Testis (tissue), 2 donors: ENCODE data around the gene RACK1.

Experiments
- POLR2A ChIP-seq: fragments of 450-650 bp; IDR thresholded peaks from one replicate; pipeline ENCODE4 v1.6.1; 2017; ENCODE audit warnings: antibody characterized with exemption, mild to moderate bottlenecking, moderate library complexity
- TF ChIP-seq, protein P1 (sequence below), 3 experiments: fragments of 450-650 bp in 2 of 3; fragments of 200-600 bp in 1 of 3; sonication (generic) in 1 of 3; IDR thresholded peaks; one replicate each; pipeline ENCODE4 v1.5.1; 2016 to 2019; ENCODE audit warnings: antibody characterized with exemption in 3 of 3, mild to moderate bottlenecking in 2 of 3, moderate library complexity in 1 of 3

DNA sequence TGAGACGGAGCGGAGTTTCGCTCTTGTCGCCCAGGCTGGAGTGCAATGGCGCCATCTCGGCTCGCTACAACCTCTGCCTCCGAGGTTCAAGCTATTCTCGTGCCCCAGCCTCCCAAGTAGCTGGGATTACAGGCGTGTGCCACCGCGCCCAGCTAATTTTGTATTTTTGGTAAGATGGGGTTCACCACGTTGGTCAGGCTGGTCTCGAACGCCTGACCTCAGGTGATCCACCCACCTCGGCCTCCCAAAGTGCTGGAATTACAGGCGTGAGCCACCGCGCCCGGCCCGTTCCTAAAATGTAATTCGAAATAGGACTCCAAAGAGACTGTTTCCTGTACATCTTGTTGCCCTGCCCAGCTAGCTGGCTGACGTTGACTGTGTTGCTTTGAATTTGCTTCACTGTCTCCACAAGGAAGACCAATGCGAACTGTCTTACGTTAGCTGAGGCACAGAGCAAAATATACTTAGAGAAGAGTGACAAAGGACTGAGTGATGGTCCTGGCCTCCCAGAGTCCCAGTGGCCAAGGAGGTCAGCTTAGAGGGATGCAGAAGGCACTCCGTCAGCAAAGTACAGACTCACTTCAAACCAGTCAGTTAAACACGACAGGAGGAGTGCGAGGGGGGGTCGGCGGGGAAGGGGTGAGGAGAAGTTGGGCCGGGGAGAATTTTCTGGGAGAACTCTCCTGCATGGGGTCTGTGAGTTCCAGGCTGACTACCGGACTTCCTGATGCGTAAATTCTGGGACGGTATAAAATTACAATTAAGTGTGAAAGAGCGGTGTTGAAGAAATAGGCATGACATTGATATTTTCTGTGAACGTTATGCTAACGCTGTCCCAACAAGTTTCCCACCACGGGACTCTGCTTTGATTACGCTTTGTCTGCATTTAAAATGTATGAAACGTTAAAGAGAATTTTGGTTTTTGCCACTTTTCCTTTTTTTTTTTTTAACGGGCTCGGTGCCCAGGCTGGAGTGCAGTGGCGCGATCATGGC lies 27.4 kb downstream of the RACK1 start:
- TF ChIP-seq, protein P1, sequence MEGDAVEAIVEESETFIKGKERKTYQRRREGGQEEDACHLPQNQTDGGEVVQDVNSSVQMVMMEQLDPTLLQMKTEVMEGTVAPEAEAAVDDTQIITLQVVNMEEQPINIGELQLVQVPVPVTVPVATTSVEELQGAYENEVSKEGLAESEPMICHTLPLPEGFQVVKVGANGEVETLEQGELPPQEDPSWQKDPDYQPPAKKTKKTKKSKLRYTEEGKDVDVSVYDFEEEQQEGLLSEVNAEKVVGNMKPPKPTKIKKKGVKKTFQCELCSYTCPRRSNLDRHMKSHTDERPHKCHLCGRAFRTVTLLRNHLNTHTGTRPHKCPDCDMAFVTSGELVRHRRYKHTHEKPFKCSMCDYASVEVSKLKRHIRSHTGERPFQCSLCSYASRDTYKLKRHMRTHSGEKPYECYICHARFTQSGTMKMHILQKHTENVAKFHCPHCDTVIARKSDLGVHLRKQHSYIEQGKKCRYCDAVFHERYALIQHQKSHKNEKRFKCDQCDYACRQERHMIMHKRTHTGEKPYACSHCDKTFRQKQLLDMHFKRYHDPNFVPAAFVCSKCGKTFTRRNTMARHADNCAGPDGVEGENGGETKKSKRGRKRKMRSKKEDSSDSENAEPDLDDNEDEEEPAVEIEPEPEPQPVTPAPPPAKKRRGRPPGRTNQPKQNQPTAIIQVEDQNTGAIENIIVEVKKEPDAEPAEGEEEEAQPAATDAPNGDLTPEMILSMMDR (IDR thresholded peaks at IDR 0.05) = no peak
- no peak for TF ChIP-seq POLR2A
